Uterus (tissue), 2 donors: ENCODE results near the gene RABGAP1.

ENCODE experiments used
- POLR2A ChIP-seq, 2 donors: fragments of 450-650 bp; IDR thresholded peaks; one replicate each; pipeline ENCODE4 v1.6.1; 2016; ENCODE audit warnings: antibody characterized with exemption in 2 of 2, mild to moderate bottlenecking in 1 of 2, moderate library complexity in 1 of 2
- TF ChIP-seq, protein P1 (sequence below), 4 experiments: fragments of 200-600 bp in 2 of 4; fragments of 450-650 bp in 2 of 4; sonication (generic) in 2 of 4; IDR thresholded peaks; one replicate each; pipeline ENCODE4 v1.5.1; 2016 to 2019; ENCODE audit warnings: antibody characterized with exemption in 4 of 4, mild to moderate bottlenecking in 2 of 4, moderate library complexity in 1 of 4

DNA sequence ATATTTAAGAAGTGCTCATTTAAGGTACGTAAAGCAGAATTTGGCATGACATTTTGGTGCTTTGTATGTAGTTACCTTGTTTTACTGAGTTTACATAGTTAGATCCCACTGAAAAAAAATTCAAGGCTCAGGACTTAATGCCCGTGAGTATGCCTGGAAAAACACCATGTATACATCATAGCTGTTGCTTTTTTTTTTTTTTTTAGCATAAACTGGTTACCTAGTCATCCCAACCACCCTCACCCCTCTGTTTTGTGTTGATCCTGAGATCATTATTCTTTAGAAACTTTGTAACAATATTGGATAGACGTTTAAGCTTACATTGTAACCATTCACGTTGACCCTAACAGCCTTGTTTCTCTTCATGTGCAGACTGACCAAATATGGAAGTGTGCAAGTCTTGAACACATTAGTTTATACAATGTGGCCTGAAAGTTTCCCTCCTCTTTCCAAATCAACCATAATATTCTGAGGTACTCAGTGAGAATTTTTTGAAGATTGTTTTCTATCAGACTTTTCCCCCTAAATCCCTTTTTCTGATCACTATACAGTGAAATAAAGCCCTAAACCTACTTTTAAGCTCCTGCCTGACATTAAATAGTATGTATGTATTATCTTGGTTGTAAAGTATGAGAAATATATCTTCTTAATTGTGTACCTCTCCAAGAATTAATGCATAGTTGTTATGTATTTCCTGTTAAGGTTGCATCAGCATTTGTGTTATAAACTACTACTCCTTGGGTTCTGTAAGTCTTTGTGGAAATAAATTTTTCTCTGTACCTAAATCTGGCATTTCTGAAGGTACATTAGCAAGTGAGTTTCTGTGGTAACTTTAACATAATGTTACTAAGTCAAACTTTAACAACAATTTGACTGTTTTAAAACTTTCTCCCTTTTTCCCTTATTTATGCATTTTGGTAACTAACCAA lies 4.4 kb downstream of the RABGAP1 start:
- TF ChIP-seq POLR2A (IDR thresholded peaks at IDR 0.05), result no peak
- TF ChIP-seq, protein P1, sequence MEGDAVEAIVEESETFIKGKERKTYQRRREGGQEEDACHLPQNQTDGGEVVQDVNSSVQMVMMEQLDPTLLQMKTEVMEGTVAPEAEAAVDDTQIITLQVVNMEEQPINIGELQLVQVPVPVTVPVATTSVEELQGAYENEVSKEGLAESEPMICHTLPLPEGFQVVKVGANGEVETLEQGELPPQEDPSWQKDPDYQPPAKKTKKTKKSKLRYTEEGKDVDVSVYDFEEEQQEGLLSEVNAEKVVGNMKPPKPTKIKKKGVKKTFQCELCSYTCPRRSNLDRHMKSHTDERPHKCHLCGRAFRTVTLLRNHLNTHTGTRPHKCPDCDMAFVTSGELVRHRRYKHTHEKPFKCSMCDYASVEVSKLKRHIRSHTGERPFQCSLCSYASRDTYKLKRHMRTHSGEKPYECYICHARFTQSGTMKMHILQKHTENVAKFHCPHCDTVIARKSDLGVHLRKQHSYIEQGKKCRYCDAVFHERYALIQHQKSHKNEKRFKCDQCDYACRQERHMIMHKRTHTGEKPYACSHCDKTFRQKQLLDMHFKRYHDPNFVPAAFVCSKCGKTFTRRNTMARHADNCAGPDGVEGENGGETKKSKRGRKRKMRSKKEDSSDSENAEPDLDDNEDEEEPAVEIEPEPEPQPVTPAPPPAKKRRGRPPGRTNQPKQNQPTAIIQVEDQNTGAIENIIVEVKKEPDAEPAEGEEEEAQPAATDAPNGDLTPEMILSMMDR (IDR thresholded peaks at IDR 0.05), result no peak
